ENCODE results near the gene ONECUT3. TPM values are rescaled to one million over a fixed set of nuclear protein-coding genes. Genes with fewer than 3 reads are reported as not detected.

The ONECUT3 gene
- total RNA-seq, 2 donors from 2014 or later, result 0.26 TPM; not detected in 1

DNA sequence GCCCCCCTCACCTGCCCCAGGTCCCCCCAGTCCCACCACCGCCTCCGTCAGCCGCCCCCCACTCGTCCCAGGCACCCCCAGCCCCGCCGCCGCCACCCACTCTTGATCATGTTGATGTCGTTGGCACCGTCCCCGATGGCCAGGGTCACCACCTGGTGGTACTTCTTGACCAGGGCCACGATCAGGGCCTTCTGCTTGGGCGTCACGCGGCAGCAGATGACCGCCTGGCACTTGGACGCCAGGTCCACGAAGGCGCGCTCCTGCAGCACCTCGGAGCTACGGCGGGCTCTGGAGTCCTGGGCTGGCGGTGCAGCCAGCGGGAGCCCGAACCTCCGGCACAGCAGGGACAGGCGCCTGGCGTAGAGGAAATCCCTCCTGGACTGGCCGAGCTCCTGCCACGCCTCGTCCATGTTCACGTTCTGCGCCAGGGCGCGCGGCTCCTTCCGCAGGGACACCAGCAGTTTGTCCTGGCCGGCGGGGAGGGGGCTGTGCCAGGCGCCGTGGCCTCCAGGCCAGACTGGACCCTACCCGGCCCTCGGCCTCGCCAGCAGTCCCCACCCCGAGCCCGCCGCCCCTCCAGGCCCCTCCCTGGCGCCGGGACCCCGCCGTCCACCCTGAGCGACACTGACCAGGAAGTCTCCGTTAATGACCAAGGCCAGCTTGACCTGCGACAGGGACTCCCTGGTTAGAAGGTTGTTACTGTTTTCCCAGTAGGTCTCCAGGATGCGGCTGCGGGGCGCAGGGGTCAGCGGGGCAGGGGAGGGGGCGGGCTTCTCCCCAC is 36.1 kb downstream of the ONECUT3 start:
- DNase-seq (no peak), ATAC-seq (peak; percentile 29)
- Histone ChIP-seq H3K4me3 (no peak overlapping the region), H3K9me3 (no peaks in the 10 kb centered on the region), H3K27me3 (peaks cover 0 to 5% of the 10 kb centered on the region in 2 donors), H3K4me1 (peaks cover 5% of the 10 kb centered on the region), H3K27ac (no peak overlapping the region), H3K36me3 (replicated peaks in 1 of 2; ENCODE audit: insufficient read depth in 1 of 2, low read depth in 2 of 2) (no peaks in the 10 kb centered on the region)
- 16% methylated on average over 45 of the region's 59 CpGs; no CpG with 5 or more reads in 1 of the 2 donors for WGBS, 2 donors
- intact Hi-C loops (cut with DNase I), result no loop called here
- TF ChIP-seq, protein P1, sequence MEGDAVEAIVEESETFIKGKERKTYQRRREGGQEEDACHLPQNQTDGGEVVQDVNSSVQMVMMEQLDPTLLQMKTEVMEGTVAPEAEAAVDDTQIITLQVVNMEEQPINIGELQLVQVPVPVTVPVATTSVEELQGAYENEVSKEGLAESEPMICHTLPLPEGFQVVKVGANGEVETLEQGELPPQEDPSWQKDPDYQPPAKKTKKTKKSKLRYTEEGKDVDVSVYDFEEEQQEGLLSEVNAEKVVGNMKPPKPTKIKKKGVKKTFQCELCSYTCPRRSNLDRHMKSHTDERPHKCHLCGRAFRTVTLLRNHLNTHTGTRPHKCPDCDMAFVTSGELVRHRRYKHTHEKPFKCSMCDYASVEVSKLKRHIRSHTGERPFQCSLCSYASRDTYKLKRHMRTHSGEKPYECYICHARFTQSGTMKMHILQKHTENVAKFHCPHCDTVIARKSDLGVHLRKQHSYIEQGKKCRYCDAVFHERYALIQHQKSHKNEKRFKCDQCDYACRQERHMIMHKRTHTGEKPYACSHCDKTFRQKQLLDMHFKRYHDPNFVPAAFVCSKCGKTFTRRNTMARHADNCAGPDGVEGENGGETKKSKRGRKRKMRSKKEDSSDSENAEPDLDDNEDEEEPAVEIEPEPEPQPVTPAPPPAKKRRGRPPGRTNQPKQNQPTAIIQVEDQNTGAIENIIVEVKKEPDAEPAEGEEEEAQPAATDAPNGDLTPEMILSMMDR (IDR thresholded peaks at IDR 0.05), result no peak

DNA sequence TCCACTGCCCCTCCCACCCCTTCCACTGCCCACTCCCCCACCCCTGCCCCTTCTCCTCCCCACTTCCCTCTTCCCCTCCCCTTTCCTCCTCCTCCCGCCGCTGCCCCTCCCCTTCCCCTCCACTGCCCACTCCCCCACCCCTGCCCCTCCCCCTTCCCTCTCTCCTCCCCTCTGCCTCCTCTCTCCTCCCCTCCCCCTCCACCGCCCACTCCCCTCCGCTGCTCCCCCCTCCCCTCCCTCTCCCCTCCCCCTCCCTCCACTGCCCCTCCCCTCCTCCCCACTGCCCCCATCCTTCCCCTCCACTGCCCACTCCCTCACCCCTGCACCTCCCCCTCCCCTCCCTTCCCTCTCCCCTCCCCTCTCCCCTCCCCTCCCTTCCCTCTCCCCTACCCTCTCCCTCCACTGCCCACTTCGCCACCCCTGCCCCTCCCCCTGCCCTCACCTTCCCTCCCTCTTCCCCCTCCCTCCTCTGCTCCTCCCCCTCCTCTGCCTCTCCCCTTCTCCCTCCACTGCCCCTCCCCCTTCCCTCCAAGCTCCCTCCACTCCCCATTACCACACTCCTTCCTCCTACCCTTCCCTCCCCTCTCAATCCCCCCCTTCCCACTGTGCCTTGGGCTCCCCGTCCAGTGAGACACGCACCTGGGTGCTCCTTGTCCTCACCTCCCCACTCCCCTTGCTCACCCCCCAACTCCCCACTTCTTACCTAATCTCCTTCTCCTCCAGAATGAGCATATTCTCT is 36.9 kb downstream of the ONECUT3 start:
- no peaks in the 10 kb centered on the region for H3K36me3 ChIP-seq (replicated peaks in 1 of 2; ENCODE audit: insufficient read depth in 1 of 2, low read depth in 2 of 2)
- no peak for TF ChIP-seq POLR2A (IDR thresholded peaks at IDR 0.05)
- TF ChIP-seq, protein P1 (IDR thresholded peaks at IDR 0.05), result no peak
- ATAC-seq, result no peak
- peaks cover 5% of the 10 kb centered on the region for H3K4me1 ChIP-seq
- H3K9me3 ChIP-seq, result no peaks in the 10 kb centered on the region
- H3K4me3 ChIP-seq, result no peak overlapping the region
- DNase-seq, result no peak
- no peak overlapping the region for H3K27ac ChIP-seq
- WGBS, 2 donors, result 29 to 42% methylated on average over 2 of the region's 7 CpGs
- H3K27me3 ChIP-seq, result peaks cover 0 to 5% of the 10 kb centered on the region in 2 donors
- intact Hi-C loops (cut with DNase I), result no loop called here

DNA sequence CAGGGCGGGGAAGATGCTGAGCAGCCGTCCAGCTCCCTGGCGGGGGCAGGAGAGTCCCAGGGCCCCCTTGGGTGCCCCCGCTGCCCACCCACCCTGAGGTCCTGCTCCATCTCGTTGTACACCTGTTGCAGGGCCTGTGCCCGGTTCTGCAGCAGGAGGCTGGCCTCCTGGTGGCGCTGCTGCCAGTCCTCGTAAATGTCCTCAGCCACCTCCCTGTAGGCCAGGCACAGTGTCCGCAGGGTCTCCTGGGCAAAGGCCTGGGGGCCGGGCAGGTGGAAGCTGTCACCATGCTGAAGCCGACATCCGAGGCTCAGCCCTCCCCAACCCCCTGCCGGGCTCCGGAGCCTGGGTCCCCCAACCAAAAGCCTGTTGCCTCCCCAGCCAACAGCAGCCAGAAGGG is 38.6 kb downstream of the ONECUT3 start:
- intact Hi-C loops (cut with DNase I), result no loop called here
- no peaks in the 10 kb centered on the region for H3K9me3 ChIP-seq
- WGBS, 2 donors, result 72% methylated on average over 14 of the region's 14 CpGs; no CpG with 5 or more reads in 1 of the 2 donors
- peaks cover 10% of the 10 kb centered on the region for H3K4me1 ChIP-seq
- ATAC-seq, result no peak
- H3K4me3 ChIP-seq, result no peak overlapping the region
- no peak for DNase-seq
- no peaks in the 10 kb centered on the region for H3K36me3 ChIP-seq (replicated peaks in 1 of 2; ENCODE audit: insufficient read depth in 1 of 2, low read depth in 2 of 2)
- H3K27ac ChIP-seq, result no peak overlapping the region
- H3K27me3 ChIP-seq, result peaks cover 0 to 14% of the 10 kb centered on the region in 2 donors
- TF ChIP-seq, protein P1 (IDR thresholded peaks at IDR 0.05), result no peak
- TF ChIP-seq POLR2A (IDR thresholded peaks at IDR 0.05), result no peak

DNA sequence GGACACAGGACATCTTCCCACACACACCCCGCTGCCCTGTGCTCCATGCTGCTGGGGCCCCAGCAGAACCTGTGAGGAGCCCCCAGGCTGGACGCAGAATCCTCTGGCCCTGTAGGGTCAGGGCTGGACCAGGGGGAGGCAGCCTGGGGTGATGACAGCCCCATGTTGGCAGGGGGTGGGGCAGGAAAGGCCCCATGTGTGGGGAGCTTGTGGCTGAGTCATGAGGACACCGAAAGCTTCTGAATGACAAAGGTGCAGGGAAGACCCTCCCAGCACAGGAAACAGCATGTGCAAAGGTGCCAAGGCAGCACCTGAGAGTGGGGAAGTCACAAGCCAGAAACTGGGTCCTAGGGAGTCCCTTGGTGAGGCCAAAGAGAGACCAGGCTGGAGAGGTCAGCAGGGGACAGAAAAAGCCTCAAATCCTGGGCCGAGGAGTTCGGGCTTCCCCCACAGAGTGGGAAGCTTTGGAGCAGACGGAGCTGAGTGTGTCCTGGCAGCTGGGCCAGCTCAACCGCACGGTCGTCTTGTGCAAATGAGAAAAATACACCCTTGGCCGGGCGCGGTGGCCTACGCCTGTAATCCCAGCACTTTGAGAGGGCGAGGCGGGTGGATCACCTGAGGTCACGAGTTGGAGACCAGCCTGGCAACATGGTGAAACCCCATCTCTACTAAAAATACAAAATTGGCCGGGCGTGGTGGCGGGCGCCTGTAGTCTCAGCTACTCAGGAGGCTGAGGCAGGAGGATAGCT is 41.3 kb downstream of the ONECUT3 start:
- DNase-seq (no peak), ATAC-seq (no peak)
- Histone ChIP-seq H3K27ac (no peak overlapping the region), H3K4me3 (no peak overlapping the region), H3K36me3 (replicated peaks in 1 of 2; ENCODE audit: insufficient read depth in 1 of 2, low read depth in 2 of 2) (no peaks in the 10 kb centered on the region), H3K4me1 (peaks cover 6% of the 10 kb centered on the region), H3K27me3 (peaks cover 0 to 12% of the 10 kb centered on the region in 2 donors), H3K9me3 (no peaks in the 10 kb centered on the region)
- TF ChIP-seq, protein P1 (IDR thresholded peaks at IDR 0.05), result no peak
- no peak for TF ChIP-seq POLR2A (IDR thresholded peaks at IDR 0.05)
- WGBS, 2 donors, result 69 to 80% methylated on average over 9 to 20 of the region's 20 CpGs
- intact Hi-C loops (cut with DNase I), result no loop called here
